GM12864 (cell line): ENCODE data around the gene MET.
"Not testable (repeated sequence)": the region's sequence is repeated elsewhere in the genome, so short reads cannot be mapped to it uniquely, and the experiment has no call there.

ENCODE experiments used
- DNase-seq: peaks from one replicate; pipeline ENCODE4 v3.0.0-alpha.2; 2011; ENCODE audit warnings: low read depth
- H3K4me3 ChIP-seq: 2 replicates; pipeline ENCODE4 v1.5.1; 2011; ENCODE audit warnings: mild to moderate bottlenecking, low read depth, low read length, control low read depth
- CTCF ChIP-seq: IDR thresholded peaks from 2 replicates; pipeline ENCODE4 v1.5.1; 2011; ENCODE audit warnings: low read depth, mild to moderate bottlenecking, moderate library complexity, low read length, control low read depth, inconsistent platforms; ENCODE audit errors: missing control alignments

MET gene

GRCh38 chr7:116752305-116753074 is 80.5 kb downstream of the MET start:
- DNase-seq: no peak
- no peak for TF ChIP-seq CTCF
- no peak overlapping the region for H3K4me3 ChIP-seq

DNA sequence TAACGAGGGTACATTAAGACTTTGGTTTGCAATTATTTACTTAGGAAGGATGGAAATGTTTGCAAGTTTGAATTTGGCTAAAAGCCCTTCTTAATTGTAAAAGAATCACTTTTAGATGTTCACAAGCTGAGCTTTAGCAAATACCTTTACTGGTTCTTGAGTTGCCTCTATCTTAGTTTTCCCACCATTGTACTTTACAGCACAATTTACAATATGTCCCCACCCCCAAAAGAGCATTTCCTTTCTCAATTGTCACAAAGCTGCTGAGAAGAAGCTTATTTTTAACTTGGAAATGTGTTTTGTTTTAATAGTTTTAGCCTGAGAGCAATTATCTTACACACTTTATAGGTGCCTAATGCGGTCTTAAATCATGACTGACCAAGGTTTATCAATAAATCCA is 81.1 kb downstream of the MET start:
- no peak overlapping the region for H3K4me3 ChIP-seq
- TF ChIP-seq CTCF: no peak
- no peak for DNase-seq

- no peak for DNase-seq
- no peak overlapping the region for H3K4me3 ChIP-seq
- no peak for TF ChIP-seq CTCF
These were observed 82.2 kb downstream of the MET start for GRCh38 chr7:116754186-116754585.

GRCh38 chr7:116757283-116757682 is 85.3 kb downstream of the MET start:
- no peak overlapping the region for H3K4me3 ChIP-seq
- no peak for TF ChIP-seq CTCF
- DNase-seq: no peak

DNA sequence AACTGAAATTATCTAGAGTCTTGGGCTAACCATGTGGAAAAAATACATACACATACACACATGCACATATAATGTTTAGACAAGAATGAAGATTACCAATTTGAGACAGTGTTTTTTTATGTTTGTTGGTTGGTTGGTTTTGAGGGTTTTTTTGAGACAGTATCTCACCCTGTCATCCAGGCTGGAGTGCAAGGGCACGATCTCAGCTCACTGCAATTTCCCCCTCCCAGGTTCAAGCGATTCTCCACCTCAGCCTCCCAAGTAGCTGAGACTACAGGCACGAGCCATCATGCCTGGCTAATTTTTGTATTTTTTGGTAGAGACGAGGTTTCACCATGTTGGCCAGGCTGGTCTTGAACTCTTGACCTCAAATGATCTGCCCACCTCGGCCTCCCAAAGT is 87.6 kb downstream of the MET start:
- not testable (repeated sequence) for DNase-seq

GRCh38 chr7:116762971-116763370 is 91.0 kb downstream of the MET start:
- no peak for TF ChIP-seq CTCF
- H3K4me3 ChIP-seq: no peak overlapping the region
- DNase-seq: no peak

More for the DNA sequence above, 87.6 kb downstream of the MET start:
- H3K4me3 ChIP-seq: not testable (repeated sequence)

DNA sequence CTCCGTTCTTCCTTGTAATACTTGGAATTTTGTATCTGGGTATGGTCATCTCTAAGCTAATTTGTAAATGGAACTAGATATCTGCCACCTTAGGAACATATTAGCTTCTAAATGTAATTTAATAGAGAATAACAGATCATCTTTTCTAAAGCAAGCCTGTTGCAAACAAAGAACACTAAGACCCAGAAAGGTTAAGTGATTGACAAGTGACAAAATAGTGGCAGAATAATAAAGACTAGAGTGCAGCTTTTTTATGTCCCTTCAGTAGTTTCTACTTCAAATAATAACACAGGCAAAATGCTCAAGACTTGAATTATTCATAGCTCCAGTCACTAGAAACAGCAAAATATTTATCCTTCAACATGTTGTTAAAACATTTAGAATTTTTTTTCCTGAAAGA is 91.7 kb downstream of the MET start:
- TF ChIP-seq CTCF: no peak
- DNase-seq: no peak
- no peak overlapping the region for H3K4me3 ChIP-seq

DNA sequence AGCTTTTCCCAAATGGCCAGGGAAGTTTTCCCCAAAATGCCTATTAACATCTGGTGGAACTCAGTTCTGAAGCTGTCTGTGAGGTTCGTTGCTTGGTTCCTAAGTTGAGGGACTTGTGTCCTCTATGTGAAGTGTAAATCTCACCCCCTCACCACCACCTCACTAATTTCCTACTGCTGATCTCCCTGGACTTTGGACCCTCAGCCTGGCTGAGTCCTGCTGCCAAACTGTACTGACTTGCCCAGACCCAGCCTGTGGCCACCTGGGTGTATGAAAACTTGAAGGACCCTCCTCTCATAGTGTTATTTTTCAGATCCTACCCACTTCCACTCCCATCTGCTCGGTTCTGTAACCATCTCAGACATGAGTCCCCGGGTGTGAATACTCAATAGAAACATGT is 94.9 kb downstream of the MET start:
- no peak for TF ChIP-seq CTCF
- no peak for DNase-seq
- no peak overlapping the region for H3K4me3 ChIP-seq
